ENCODE data around the gene RNF14.
A peak's percentile ranks its signal among the peaks of the same experiment; 100 is the strongest.

The RNF14 gene

DNA sequence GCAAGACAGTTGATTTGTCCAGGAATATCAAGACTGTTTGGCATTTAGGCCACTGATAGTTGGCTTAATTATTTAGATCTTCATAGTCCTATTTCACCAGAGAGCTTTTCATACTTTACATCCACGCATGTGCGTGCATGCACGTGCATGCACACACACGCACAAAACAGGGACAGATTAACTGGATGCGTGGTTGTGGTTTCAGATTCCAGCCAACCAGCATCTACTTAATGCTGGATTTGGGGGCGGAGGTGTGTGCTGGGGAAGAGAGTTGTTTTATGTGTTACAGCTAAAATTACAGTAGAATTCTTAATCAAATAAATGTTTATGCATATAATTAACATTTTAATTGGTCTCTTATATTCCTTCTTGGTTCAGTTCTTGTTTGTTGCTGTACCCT is 7.3 kb downstream of the RNF14 start:
- TF ChIP-seq, protein P1, sequence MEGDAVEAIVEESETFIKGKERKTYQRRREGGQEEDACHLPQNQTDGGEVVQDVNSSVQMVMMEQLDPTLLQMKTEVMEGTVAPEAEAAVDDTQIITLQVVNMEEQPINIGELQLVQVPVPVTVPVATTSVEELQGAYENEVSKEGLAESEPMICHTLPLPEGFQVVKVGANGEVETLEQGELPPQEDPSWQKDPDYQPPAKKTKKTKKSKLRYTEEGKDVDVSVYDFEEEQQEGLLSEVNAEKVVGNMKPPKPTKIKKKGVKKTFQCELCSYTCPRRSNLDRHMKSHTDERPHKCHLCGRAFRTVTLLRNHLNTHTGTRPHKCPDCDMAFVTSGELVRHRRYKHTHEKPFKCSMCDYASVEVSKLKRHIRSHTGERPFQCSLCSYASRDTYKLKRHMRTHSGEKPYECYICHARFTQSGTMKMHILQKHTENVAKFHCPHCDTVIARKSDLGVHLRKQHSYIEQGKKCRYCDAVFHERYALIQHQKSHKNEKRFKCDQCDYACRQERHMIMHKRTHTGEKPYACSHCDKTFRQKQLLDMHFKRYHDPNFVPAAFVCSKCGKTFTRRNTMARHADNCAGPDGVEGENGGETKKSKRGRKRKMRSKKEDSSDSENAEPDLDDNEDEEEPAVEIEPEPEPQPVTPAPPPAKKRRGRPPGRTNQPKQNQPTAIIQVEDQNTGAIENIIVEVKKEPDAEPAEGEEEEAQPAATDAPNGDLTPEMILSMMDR (IDR thresholded peaks at IDR 0.05; ENCODE audit: insufficient read depth, low read depth, low read length, missing control alignments): no peak
- no peak overlapping the region for H3K4me3 ChIP-seq (ENCODE audit: low read length)
- DNase-seq (ENCODE audit: low read depth): peak; percentile 75

DNA sequence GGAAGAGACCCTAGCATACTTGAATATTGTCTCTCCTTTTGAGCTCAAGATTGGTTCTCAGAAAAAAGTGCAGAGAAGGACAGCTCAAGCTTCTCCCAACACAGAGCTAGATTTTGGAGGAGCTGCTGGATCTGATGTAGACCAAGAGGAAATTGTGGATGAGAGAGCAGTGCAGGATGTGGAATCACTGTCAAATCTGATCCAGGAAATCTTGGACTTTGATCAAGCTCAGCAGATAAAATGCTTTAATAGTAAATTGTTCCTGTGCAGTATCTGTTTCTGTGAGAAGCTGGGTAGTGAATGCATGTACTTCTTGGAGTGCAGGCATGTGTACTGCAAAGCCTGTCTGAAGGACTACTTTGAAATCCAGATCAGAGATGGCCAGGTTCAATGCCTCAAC is 9.5 kb downstream of the RNF14 start:
- no peak for DNase-seq (ENCODE audit: low read depth)
- no peak overlapping the region for H3K4me3 ChIP-seq (ENCODE audit: low read length)
- TF ChIP-seq, protein P1 (IDR thresholded peaks at IDR 0.05; ENCODE audit: insufficient read depth, low read depth, low read length, missing control alignments): no peak

DNA sequence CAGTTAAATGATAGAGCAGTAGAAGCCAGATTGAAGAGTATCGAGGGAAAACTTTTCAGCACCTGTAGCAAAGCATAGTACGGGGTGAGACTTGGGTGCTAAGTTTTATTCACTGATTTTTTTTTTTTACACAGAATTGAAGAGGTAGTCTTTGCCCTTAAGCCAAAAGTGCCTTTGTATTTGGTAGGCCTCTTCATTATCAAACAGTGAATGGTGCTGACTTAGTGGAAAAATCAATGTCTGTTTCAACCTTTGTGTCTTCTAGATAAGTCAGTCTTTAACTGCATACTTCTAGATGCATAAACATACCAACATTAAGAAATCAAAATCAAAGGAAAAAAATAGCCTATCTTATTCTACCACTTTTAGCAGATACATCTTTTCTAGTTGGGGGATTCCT is 13.7 kb downstream of the RNF14 start:
- TF ChIP-seq, protein P1 (IDR thresholded peaks at IDR 0.05; ENCODE audit: insufficient read depth, low read depth, low read length, missing control alignments): no peak
- no peak for DNase-seq (ENCODE audit: low read depth)
- H3K4me3 ChIP-seq (ENCODE audit: low read length): no peak overlapping the region

DNA sequence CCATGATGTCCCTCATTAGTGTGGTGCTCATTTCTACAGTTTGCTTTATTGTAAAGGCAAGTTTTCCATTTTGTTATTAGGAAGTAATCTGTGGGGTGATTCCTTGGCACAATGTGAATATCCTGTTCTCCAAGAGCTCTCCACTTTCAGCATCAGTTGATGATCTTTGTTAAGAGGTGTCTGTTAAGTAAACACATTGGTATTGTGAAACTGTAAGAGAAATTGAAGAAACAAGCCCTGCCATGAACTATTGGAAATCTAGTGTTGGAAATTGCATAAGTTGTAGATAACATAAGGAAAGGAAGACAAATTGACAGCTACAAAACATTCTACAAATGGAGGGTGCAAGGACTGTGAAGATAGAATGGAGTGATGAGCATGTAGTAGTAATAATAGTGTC is 17.2 kb downstream of the RNF14 start:
- TF ChIP-seq, protein P1 (IDR thresholded peaks at IDR 0.05; ENCODE audit: insufficient read depth, low read depth, low read length, missing control alignments): no peak
- no peak overlapping the region for H3K4me3 ChIP-seq (ENCODE audit: low read length)
- DNase-seq (ENCODE audit: low read depth): no peak

DNA sequence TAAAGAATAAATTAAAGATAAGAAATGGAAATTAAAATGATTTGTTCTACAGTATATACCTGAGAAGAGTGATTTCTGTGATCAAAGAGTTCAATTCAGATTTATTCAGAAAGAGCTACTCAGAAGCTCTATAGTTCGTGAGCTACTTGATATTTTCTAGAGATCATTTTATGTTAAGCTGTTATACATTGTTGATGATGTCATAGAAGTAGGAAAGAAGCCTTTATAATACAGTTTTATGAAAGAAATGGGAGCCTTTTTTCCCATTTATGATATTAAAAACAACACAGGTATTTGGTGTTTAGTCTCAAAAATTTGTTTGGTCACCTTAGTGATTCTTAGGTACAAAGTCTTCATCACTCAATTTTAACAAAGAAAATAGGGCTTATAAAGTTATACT is 20.8 kb downstream of the RNF14 start:
- H3K4me3 ChIP-seq (ENCODE audit: low read length): no peak overlapping the region
- no peak for DNase-seq (ENCODE audit: low read depth)
- TF ChIP-seq, protein P1 (IDR thresholded peaks at IDR 0.05; ENCODE audit: insufficient read depth, low read depth, low read length, missing control alignments): no peak

DNA sequence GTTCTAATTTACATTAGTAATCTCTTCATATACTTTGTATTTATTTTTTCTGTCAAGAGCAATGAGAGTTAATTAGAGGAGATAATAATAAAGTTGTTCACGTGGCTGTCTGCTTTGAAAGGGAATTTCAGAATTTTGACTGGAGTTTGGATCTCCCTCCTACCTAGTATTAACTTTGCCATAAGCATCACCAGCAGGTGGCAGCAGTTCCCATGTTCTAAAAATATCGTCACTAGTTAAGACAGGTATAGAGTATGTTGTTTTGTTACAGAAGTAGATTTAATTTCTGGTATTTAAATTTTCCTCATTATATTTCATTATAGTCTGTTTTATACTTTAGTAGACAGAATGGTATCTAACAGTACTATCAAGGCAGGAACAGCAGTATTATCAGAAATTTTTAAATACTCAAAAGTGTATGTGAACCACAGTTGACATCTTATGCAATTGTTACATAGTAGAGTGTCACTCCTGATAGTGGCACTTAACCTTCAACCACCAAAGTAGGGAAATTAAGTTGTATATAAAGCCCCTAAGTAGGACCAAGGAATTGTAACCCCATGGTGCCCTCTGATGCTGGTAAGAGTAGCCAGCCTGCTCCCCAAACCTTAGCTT is 23.6 kb downstream of the RNF14 start:
- H3K4me3 ChIP-seq (ENCODE audit: low read length): no peak overlapping the region

More for the DNA sequence above, 23.6 kb downstream of the RNF14 start:
- DNase-seq (ENCODE audit: low read depth): peak; percentile 76
- TF ChIP-seq, protein P1 (IDR thresholded peaks at IDR 0.05; ENCODE audit: insufficient read depth, low read depth, low read length, missing control alignments): peak; percentile 85

Data from epithelial cell of esophagus (primary cell).